Body of pancreas (tissue), 4 donors: ENCODE results near the gene TIMP2.

Experiments used
- POLR2A ChIP-seq, 3 donors: fragments of 450-650 bp; IDR thresholded peaks; one replicate each; pipeline ENCODE4 v1.6.1; 2016; ENCODE audit warnings: antibody characterized with exemption in 3 of 3, mild to moderate bottlenecking in 2 of 3
- TF ChIP-seq, protein P1 (sequence below), 7 experiments: fragments of 450-650 bp in 4 of 7; fragments of 200-600 bp in 3 of 7; sonication (generic) in 3 of 7; IDR thresholded peaks; one replicate each; pipeline ENCODE4 v1.5.1; 2016 to 2019; ENCODE audit warnings: antibody characterized with exemption in 7 of 7

DNA sequence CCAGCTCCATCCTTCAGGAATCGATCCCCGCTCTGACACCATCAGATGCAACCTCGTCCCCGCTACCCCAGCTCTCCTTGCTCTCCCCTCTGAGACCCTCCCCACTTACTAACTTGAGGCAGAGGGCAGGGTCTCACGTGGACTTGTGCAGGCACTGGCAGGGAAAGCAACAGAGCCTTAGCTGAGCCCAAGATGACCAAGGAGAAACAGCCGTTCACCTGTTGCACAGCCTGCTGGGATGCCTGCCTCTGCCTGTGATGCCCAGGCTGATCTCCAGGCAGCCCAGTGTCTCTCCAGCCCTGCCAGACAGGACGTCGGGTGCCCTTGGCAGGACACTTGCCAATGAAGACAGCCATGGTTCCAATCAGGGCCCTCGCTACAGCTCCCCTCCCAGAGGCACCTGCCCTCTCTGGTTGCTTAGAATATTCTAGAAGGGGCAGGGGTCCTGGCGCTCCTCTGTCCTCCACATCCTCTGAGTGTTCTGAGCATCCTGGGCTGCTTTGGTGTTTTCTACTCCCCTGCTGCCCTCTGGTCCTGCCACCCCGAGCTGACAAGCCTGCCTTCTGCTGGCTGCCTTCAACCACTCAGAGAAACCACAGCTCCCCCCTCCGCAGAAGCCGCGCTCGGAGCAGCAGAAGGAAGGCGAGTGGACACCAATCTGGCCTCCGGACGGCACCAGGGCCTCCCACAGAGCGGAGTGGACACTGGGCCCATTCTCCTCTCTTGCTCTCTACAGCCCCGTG lies 28.9 kb downstream of the TIMP2 start:
- TF ChIP-seq, protein P1, sequence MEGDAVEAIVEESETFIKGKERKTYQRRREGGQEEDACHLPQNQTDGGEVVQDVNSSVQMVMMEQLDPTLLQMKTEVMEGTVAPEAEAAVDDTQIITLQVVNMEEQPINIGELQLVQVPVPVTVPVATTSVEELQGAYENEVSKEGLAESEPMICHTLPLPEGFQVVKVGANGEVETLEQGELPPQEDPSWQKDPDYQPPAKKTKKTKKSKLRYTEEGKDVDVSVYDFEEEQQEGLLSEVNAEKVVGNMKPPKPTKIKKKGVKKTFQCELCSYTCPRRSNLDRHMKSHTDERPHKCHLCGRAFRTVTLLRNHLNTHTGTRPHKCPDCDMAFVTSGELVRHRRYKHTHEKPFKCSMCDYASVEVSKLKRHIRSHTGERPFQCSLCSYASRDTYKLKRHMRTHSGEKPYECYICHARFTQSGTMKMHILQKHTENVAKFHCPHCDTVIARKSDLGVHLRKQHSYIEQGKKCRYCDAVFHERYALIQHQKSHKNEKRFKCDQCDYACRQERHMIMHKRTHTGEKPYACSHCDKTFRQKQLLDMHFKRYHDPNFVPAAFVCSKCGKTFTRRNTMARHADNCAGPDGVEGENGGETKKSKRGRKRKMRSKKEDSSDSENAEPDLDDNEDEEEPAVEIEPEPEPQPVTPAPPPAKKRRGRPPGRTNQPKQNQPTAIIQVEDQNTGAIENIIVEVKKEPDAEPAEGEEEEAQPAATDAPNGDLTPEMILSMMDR (IDR thresholded peaks at IDR 0.05): no peak
- TF ChIP-seq POLR2A (IDR thresholded peaks at IDR 0.05): no peak
